GM12875 (cell line): ENCODE data around the gene CACNA1C.

Experiments used
- H3K4me3 ChIP-seq: one replicate; pipeline ENCODE4 v1.5.1; 2011; ENCODE audit warnings: low read depth, low read length, control low read depth
- TF ChIP-seq, protein P1 (sequence below): IDR thresholded peaks from 2 replicates; pipeline ENCODE4 v1.5.1; 2011; ENCODE audit warnings: low read depth, mild to moderate bottlenecking, control low read depth, inconsistent platforms, low read length, moderate library complexity, borderline replicate concordance; ENCODE audit not compliant: insufficient read depth

Gene CACNA1C

DNA sequence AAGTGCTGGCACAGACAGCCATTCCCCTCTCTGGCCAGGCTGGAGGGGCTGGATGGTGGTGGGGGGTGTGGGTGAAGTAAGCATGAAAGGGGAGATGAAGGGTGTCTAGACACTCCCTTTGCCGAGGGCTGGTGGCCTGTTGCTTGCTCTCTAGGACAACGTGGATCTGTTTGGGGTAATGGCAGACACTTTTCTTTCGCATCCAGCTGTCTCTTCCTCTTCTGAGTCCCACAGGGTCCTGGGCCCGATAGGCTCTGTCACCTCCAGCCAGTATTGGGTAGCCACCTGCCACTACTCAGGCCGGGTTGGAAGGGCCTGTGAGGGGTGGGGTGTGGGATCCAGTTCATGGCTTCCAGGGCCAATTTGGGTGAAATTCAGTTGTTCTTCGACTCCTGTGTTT is 218.1 kb downstream of the CACNA1C start:
- TF ChIP-seq, protein P1, sequence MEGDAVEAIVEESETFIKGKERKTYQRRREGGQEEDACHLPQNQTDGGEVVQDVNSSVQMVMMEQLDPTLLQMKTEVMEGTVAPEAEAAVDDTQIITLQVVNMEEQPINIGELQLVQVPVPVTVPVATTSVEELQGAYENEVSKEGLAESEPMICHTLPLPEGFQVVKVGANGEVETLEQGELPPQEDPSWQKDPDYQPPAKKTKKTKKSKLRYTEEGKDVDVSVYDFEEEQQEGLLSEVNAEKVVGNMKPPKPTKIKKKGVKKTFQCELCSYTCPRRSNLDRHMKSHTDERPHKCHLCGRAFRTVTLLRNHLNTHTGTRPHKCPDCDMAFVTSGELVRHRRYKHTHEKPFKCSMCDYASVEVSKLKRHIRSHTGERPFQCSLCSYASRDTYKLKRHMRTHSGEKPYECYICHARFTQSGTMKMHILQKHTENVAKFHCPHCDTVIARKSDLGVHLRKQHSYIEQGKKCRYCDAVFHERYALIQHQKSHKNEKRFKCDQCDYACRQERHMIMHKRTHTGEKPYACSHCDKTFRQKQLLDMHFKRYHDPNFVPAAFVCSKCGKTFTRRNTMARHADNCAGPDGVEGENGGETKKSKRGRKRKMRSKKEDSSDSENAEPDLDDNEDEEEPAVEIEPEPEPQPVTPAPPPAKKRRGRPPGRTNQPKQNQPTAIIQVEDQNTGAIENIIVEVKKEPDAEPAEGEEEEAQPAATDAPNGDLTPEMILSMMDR: no peak
- no peak overlapping the region for H3K4me3 ChIP-seq

DNA sequence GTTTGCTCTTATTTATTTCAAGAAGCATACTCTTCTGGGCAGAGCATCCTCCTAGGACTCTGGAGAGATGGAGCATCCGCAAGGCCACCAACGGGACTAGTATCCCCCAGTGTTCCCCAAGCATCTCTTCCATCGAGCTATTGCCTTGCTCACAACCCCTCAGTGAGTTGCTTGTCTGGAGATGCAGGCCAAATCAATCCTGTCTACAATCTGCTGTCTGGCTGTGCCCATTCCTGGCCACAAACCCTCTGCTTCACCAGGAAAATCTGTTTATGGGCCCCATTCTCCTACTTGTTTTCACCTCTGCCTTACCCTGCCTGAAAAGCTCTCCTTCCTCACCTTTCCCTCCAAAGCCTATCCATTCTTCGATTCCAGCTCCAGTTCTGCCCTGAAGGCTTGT is 219.2 kb downstream of the CACNA1C start:
- TF ChIP-seq, protein P1: no peak
- H3K4me3 ChIP-seq: no peak overlapping the region

DNA sequence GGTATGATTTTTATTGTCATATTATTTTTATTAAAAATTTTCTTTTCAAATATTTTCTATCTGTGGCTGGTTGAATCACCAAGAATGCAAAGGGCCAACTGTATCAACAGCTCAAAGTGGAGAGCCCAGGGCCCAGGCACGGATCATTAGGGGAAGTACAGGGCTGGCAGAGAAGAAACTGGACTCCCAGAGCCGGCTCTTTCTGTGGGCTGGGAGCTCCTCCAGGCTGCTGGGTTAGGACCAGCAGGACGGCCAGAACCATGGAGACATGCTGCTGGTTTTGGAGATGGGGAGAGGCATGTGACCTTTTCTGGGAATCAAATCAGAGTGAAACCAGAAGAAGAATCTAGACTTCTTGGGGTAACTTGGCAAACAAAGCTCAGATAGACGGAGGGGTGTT is 220.5 kb downstream of the CACNA1C start:
- TF ChIP-seq, protein P1: no peak
- no peak overlapping the region for H3K4me3 ChIP-seq

DNA sequence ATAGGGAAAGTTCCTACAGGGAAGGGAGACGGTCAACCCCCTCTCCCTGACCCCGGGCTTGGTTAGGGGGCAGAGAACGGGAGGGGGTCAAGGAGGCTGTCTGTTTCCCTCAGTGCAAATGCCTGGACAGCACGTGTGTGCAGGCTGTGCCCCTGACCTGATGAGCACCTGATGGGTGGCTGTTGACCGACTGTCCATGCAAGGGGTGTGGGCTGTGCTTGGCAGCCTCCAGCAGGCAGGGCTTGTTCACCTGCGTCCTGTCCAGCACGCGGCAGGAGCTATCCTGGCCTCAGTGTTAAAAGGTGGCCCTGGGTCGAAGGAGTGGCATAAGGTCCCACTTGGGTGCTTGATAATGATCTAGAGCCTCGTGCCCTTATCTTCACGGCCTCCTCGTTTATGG is 221.0 kb downstream of the CACNA1C start:
- H3K4me3 ChIP-seq: no peak overlapping the region
- TF ChIP-seq, protein P1: no peak

DNA sequence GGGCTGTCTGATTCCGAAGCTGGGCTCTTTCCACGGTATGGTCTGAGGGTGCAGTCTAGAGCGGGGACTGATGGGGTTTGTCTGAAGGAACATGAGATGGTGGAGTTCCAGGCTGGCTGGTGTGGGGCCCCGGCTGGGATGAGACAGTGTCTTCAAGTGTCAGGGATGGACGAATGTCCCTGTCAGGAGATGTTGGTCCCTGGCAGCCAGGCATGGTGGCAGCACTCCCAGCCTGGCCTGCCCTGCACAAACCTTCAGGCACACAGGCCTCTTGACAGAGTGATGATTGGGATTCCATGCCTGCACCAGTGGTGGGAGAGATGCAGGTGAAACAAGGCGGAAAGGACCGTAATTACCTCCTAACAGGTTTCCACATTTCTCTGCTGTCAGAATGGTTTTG is 221.9 kb downstream of the CACNA1C start:
- no peak overlapping the region for H3K4me3 ChIP-seq
- TF ChIP-seq, protein P1: no peak

DNA sequence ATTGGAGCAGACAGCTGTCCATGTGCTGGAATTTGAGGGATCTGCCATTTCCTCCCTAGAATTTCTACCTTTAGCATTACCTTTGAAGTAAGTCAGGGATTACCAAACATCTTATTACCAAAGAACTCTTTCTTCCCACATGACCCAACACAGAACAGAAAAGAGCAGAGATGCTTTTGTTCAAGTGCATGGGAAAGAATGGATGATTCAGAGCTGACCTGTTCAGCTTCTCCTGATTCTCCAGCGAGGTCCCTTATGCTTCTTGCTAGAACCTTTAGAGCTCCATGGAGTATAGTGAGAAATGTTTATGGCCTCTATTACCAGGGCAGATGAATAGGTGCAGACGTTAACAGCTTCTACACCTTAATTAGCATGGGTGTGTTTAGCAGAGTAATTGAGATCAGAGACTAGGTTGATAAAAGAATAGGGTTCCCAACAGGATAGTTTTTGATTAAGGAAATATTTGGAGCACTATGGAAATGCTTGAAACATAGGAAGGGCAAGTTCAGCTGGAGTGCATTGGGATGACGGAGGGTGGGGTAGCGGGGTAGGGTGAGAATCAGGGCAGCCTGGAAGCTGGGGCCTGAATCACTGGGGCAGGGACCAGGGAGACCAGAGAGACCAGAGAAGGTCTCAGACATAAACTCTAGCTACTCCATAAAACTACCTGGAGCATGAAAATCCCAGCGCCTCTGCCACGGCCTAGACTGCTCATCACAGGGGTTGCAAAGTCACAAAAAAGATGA is 223.7 kb downstream of the CACNA1C start:
- H3K4me3 ChIP-seq: no peak overlapping the region
- TF ChIP-seq, protein P1: no peak

DNA sequence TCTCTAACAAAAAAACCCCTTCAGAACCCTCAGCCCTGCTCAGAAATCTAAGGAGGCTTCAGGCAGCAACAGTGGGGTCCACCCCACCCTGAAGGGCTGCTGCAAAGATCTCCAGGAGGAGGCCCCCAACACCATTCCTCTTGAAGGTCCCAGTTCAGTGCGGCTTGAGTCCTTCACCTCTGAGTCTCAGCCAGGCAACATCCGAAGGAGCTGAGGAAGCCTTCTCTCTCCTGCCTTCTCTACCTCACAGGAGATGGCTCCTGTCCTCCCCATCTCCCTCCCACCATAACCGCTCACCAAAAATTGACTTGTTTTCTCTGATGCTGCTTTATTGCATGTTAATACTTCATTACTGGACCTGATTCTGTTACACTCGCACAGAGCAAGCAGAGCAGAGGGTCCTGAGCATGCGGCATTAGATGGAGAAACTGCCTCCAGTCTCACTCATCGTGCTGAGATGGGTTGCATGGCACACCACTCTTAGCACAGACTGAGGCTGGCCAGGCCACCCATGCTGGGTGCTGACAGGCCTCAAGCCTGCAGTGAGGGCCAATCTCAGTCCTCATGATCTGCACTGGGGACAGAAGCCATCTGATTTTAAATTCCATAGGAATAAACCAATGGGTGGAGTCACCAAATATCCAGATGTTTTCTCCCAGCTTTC is 224.8 kb downstream of the CACNA1C start:
- TF ChIP-seq, protein P1: no peak

More for the DNA sequence above, 224.8 kb downstream of the CACNA1C start:
- no peak overlapping the region for H3K4me3 ChIP-seq
